Measurements from ENCODE around the gene GLP1R. TPM values are rescaled to one million over a fixed set of nuclear protein-coding genes. Genes with fewer than 3 reads are reported as not detected.

GLP1R gene
- total and polyA plus RNA-seq, 2 of the 4 experiments (the other 2 are of a cell fraction) = not detected

- CTCF ChIA-PET = no interaction called here
- H3K23ac ChIP-seq (ENCODE audit: low read depth, low read length) = no peak overlapping the region
- no CpG with 5 or more reads among the region's 4 CpGs for WGBS, 2 experiments (ENCODE audit: extremely low coverage in 2 of 2, insufficient read length in 1 of 2)
These were observed 41.5 kb downstream of the GLP1R start for GRCh38 chr6:39090036-39090435.

More at GRCh38 chr6:39090036-39090435, 41.5 kb downstream of the GLP1R start:
- Histone ChIP-seq H3K9ac (ENCODE audit: low read depth, low read length) (no peak overlapping the region), H2BK20ac (ENCODE audit: low read depth, low read length) (no peak overlapping the region), H3K36me3 (ENCODE audit: control insufficient read depth, insufficient read depth, low read length) (no peaks in the 10 kb centered on the region), H3K4me2 (ENCODE audit: low read depth, low read length) (no peak overlapping the region), H2BK120ac (ENCODE audit: low read depth, low read length) (no peak overlapping the region), H4K8ac (ENCODE audit: low read depth in 2 of 2, low read length in 2 of 2) (no peak overlapping the region), H2AFZ (replicated peaks; ENCODE audit: low read length, poor library complexity) (no peak overlapping the region), H4K91ac (ENCODE audit: insufficient read depth, low read depth, low read length) (no peak overlapping the region), H3K27me3 (ENCODE audit: control insufficient read depth, insufficient read depth, low read length) (peaks cover 6% of the 10 kb centered on the region; the same call in 1 of the 2 replicates), H2AK5ac (ENCODE audit: low read depth, low read length) (no peak overlapping the region), H3K14ac (replicated peaks; ENCODE audit: low read depth, low read length) (no peak overlapping the region), H3K56ac (ENCODE audit: extremely low read depth, insufficient read depth, low read length) (no peak overlapping the region), H3K4me1 (ENCODE audit: control insufficient read depth, insufficient read depth, low read length) (no peaks in the 10 kb centered on the region), H3K4me3 (ENCODE audit: insufficient read depth, low read depth, low read length) (no peak overlapping the region), H3K9me3 (ENCODE audit: control insufficient read depth, insufficient read depth, low read length) (no peaks in the 10 kb centered on the region), H2BK15ac (ENCODE audit: low read depth, low read length) (no peak overlapping the region), H4K20me1 (ENCODE audit: insufficient read depth, low read length) (no peaks in the 10 kb centered on the region), H2AK9ac (replicated peaks; ENCODE audit: low read depth, low read length, poor library complexity) (no peak overlapping the region), H3K27ac (ENCODE audit: insufficient read depth, low read length) (no peak overlapping the region), H3K4ac (ENCODE audit: low read depth, low read length) (no peak overlapping the region), H3K9me1 (ENCODE audit: insufficient read depth, low read length) (no peaks in the 10 kb centered on the region), H4K5ac (ENCODE audit: low read depth, low read length) (no peak overlapping the region), H3K18ac (ENCODE audit: low read depth, low read length) (no peak overlapping the region), H3K79me1 (ENCODE audit: low read depth in 1 of 2, low read length in 2 of 2) (no peaks in the 10 kb centered on the region), H2BK5ac (ENCODE audit: low read depth, low read length, poor library complexity, severe bottlenecking) (no peak overlapping the region)
- no peak for DNase-seq
- POLR2A ChIA-PET (ENCODE audit: unreplicated experiment) = no interaction called here
- dilution Hi-C loops (cut with HindIII; ENCODE audit: low sequenced_read_pairs, unreplicated experiment) (no loop called here), in situ Hi-C loops (cut with MboI; ENCODE audit: low sequenced_read_pairs) (no loop called here), intact Hi-C loops (cut with micrococcal nuclease) (no loop called here)
- ATAC-seq (ENCODE audit: low read depth) = no peak
- BruUV-seq (replicated peaks) = no TSS peak
- TF ChIP-seq FOS (IDR thresholded peaks at IDR 0.05; ENCODE audit: low read depth, low read length) (no peak), MAFK (IDR thresholded peaks at IDR 0.05; ENCODE audit: low read depth, low read length) (no peak), CHD1 (IDR thresholded peaks at IDR 0.05; ENCODE audit: low read depth, low read length) (no peak), SMC3 (IDR thresholded peaks at IDR 0.05; ENCODE audit: low read depth, low read length) (no peak), BHLHE40 (IDR thresholded peaks at IDR 0.05; ENCODE audit: low read depth, low read length) (no peak)
